ENCODE results near the gene TIMP3. TPM values are rescaled to one million over a fixed set of nuclear protein-coding genes. Genes with fewer than 3 reads are reported as not detected.

Gene TIMP3
- total RNA-seq, 1 experiment from 2014 or later: 0.87 TPM

DNA sequence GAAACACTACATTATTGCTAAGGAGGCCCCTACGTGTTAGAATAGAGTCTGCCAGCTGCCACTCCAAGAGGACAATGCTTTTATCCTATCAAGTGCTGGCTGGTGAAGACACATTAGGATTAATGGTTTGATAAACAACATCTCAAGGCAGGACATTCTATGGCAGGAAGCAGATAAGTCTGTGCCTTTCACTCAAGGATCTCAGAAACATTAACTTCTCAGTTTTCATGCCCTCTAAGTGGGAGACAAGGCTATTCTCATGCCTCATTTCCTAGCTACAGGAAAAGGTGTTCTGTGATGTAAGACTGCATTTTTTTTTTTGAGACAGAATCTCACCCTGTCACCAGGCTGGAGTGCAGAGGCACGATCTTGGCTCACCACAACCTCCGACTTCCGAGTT, 23.5 kb upstream of the TIMP3 start:
- Histone ChIP-seq H2BK120ac (ENCODE audit: low read depth, low read length, poor library complexity, severe bottlenecking) (no peak overlapping the region), H4K5ac (ENCODE audit: insufficient read length, low read depth, low read length) (no peak overlapping the region), H2BK20ac (ENCODE audit: low read depth, low read length, poor library complexity, severe bottlenecking) (no peak overlapping the region), H3K27ac (ENCODE audit: insufficient read length, low read depth, low read length) (no peak overlapping the region), H4K8ac (replicated peaks; ENCODE audit: insufficient read length, low read depth, low read length) (no peak overlapping the region), H3K4me1 (ENCODE audit: insufficient read depth, low read length) (no peaks in the 10 kb centered on the region; the same call in 1 of the 2 replicates), H3T11ph (ENCODE audit: low read length) (no peak overlapping the region), H3K4me2 (ENCODE audit: insufficient read depth, insufficient read length, low read length) (no peak overlapping the region), H3K27me3 (ENCODE audit: insufficient read depth, low read length) (no peaks in the 10 kb centered on the region), H3K23ac (ENCODE audit: insufficient read length, low read depth, low read length) (no peak overlapping the region), H3K18ac (ENCODE audit: insufficient read length, low read depth, low read length) (no peak overlapping the region), H2AFZ (ENCODE audit: low read length) (no peak overlapping the region), H4K20me1 (ENCODE audit: control insufficient read depth, insufficient read depth, insufficient read length) (no peaks in the 10 kb centered on the region), H3K23me2 (ENCODE audit: insufficient read length, low read depth, low read length, poor library complexity, severe bottlenecking) (no peaks in the 10 kb centered on the region), H2AK5ac (ENCODE audit: insufficient read length, low read length) (no peak overlapping the region), H2BK12ac (ENCODE audit: insufficient read length, low read depth, low read length) (no peak overlapping the region), H3K9me3 (ENCODE audit: control insufficient read depth, low read depth, low read length) (no peaks in the 10 kb centered on the region), H3K14ac (ENCODE audit: insufficient read depth, low read length) (no peak overlapping the region), H3K4ac (ENCODE audit: low read depth, low read length) (no peak overlapping the region), H2BK5ac (ENCODE audit: insufficient read length, low read length) (no peak overlapping the region), H3K9ac (ENCODE audit: extremely low read depth, insufficient read length, low read length) (no peak overlapping the region), H2BK15ac (ENCODE audit: low read depth, low read length) (no peak overlapping the region), H3K56ac (ENCODE audit: insufficient read length, low read depth, low read length) (no peak overlapping the region), H4K91ac (ENCODE audit: insufficient read length, low read depth, low read length) (no peak overlapping the region), H3K79me2 (ENCODE audit: insufficient read depth, low read length) (no peaks in the 10 kb centered on the region), H3K79me1 (ENCODE audit: insufficient read depth, low read depth, low read length, poor library complexity, severe bottlenecking) (no peaks in the 10 kb centered on the region)
- Mint-ChIP-seq H3K27me3 (ENCODE audit: low read depth) (peaks cover 6% of the 10 kb centered on the region; the same call in 1 of the 2 replicates), H3K4me3 (no peak overlapping the region), H3K36me3 (ENCODE audit: insufficient read depth in 1 of 3, low read depth in 3 of 3) (peaks cover 0 to 1% (median 0%) of the 10 kb centered on the region in 3 experiments; a peak in 1 of 7 replicates), H3K4me1 (peaks cover 17 to 19% of the 10 kb centered on the region in 2 experiments), H3K9me3 (no peaks in the 10 kb centered on the region), H3K27ac (no peak overlapping the region)
- DNase-seq: no peak
- no peak for TF ChIP-seq CTCF (conservative IDR thresholded peaks at IDR 0.05)
- no CpG with 5 or more reads among the region's 4 CpGs for WGBS (ENCODE audit: extremely low coverage, insufficient read length, low lambda C conversion rate)
